Measurements from ENCODE around the gene SPINK8. TPM values are rescaled to one million over a fixed set of nuclear protein-coding genes. Genes with fewer than 3 reads are reported as not detected.
"Not testable (repeated sequence)": the region's sequence is repeated elsewhere in the genome, so short reads cannot be mapped to it uniquely, and the experiment has no call there.

The SPINK8 gene
- total RNA-seq, 2 donors from 2014 or later, result not detected

GRCh38 chr3:48338635-48339034, 5.2 kb upstream of the SPINK8 start:
- Mint-ChIP-seq H3K27ac (no peak overlapping the region), H3K36me3 (no peaks in the 10 kb centered on the region), H3K9me3 (no peaks in the 10 kb centered on the region)
- ATAC-seq, result no peak
- no peak for DNase-seq (ENCODE audit: low spot score in 2 of 2)

- not testable (repeated sequence) for H3K36me3 Mint-ChIP-seq; ATAC-seq; DNase-seq (ENCODE audit: low spot score in 2 of 2); H3K27ac Mint-ChIP-seq; H3K9me3 Mint-ChIP-seq
Measured at GRCh38 chr3:48337536-48337935, 4.1 kb upstream of the SPINK8 start.

GRCh38 chr3:48335286-48335685, 1.8 kb upstream of the SPINK8 start:
- ATAC-seq; H3K27ac Mint-ChIP-seq; DNase-seq (ENCODE audit: low spot score in 2 of 2); H3K9me3 Mint-ChIP-seq; H3K36me3 Mint-ChIP-seq: not testable (repeated sequence)

GRCh38 chr3:48334605-48335004, 1.1 kb upstream of the SPINK8 start:
- ATAC-seq, result no peak
- Mint-ChIP-seq H3K9me3 (no peaks in the 10 kb centered on the region), H3K36me3 (no peaks in the 10 kb centered on the region), H3K27ac (no peak overlapping the region)
- no peak for DNase-seq (ENCODE audit: low spot score in 2 of 2)

- not testable (repeated sequence) for H3K9me3 Mint-ChIP-seq; DNase-seq (ENCODE audit: low spot score in 2 of 2); ATAC-seq; H3K27ac Mint-ChIP-seq; H3K36me3 Mint-ChIP-seq
Measured at GRCh38 chr3:48331706-48332435, 1.6 kb downstream of the SPINK8 start.

GRCh38 chr3:48320996-48321395, 12.5 kb downstream of the SPINK8 start:
- H3K27ac Mint-ChIP-seq, result peak overlapping the region in 1 of 2 donors; percentile 51
- peaks cover 3 to 4% of the 10 kb centered on the region in 2 donors for H3K9me3 Mint-ChIP-seq
- peaks cover 3 to 9% of the 10 kb centered on the region in 2 donors for H3K36me3 Mint-ChIP-seq
- DNase-seq (ENCODE audit: low spot score in 2 of 2) (no peak), ATAC-seq (no peak)

- ATAC-seq (no peak), DNase-seq (ENCODE audit: low spot score in 2 of 2) (no peak)
- no peak overlapping the region for H3K27ac Mint-ChIP-seq
- peaks cover 7 to 10% of the 10 kb centered on the region in 2 donors for H3K36me3 Mint-ChIP-seq
- H3K9me3 Mint-ChIP-seq, result peaks cover 9 to 12% of the 10 kb centered on the region in 2 donors
Measured at GRCh38 chr3:48318713-48319468, 14.6 kb downstream of the SPINK8 start.

GRCh38 chr3:48314542-48314941, 18.9 kb downstream of the SPINK8 start:
- Mint-ChIP-seq H3K27ac (no peak overlapping the region), H3K36me3 (peaks cover 7 to 16% of the 10 kb centered on the region in 2 donors), H3K9me3 (peaks cover 9 to 12% of the 10 kb centered on the region in 2 donors)
- no peak for ATAC-seq
- no peak for DNase-seq (ENCODE audit: low spot score in 2 of 2)

- Mint-ChIP-seq H3K27ac (no peak overlapping the region), H3K36me3 (peaks cover 0 to 9% of the 10 kb centered on the region in 2 donors), H3K9me3 (no peaks in the 10 kb centered on the region)
- ATAC-seq (no peak), DNase-seq (ENCODE audit: low spot score in 2 of 2) (no peak)
Measured at GRCh38 chr3:48306860-48307530, 26.5 kb downstream of the SPINK8 start.

GRCh38 chr3:48306290-48306689, 27.2 kb downstream of the SPINK8 start:
- ATAC-seq, result no peak
- no peak overlapping the region for H3K27ac Mint-ChIP-seq

GRCh38 chr3:48305396-48305795, 28.1 kb downstream of the SPINK8 start:
- DNase-seq (ENCODE audit: low spot score in 2 of 2) (no peak), ATAC-seq (no peak)
- Mint-ChIP-seq H3K27ac (no peak overlapping the region), H3K9me3 (no peaks in the 10 kb centered on the region), H3K36me3 (peaks cover 2 to 15% of the 10 kb centered on the region in 2 donors)

More at GRCh38 chr3:48306290-48306689, 27.2 kb downstream of the SPINK8 start:
- no peak for DNase-seq (ENCODE audit: low spot score in 2 of 2)
- Mint-ChIP-seq H3K9me3 (no peaks in the 10 kb centered on the region), H3K36me3 (peaks cover 0 to 13% of the 10 kb centered on the region in 2 donors)

GRCh38 chr3:48303021-48303420, 30.4 kb downstream of the SPINK8 start:
- Mint-ChIP-seq H3K36me3 (peaks cover 9 to 27% of the 10 kb centered on the region in 2 donors), H3K9me3 (no peaks in the 10 kb centered on the region), H3K27ac (peak overlapping the region in 1 of 2 donors; percentile 87)
- no peak for ATAC-seq
- DNase-seq (ENCODE audit: low spot score in 2 of 2), result no peak

GRCh38 chr3:48301800-48302166, 31.7 kb downstream of the SPINK8 start:
- DNase-seq (ENCODE audit: low spot score in 2 of 2) (peak in 1 of 2 donors; percentile 58), ATAC-seq (peak; percentile 0 to 62)
- Mint-ChIP-seq H3K27ac (peak overlapping the region; percentile 87), H3K36me3 (peaks cover 9 to 27% of the 10 kb centered on the region in 2 donors), H3K9me3 (no peaks in the 10 kb centered on the region)

GRCh38 chr3:48301020-48301799, 32.3 kb downstream of the SPINK8 start, which contains the start of gene NME6:
TSS of gene NME6 (minus strand) at chr3:48301367.
- Mint-ChIP-seq H3K27ac (peak within 1 kb of the TSS; percentile 87 to 99), H3K36me3 (peaks cover 9 to 27% of the 10 kb centered on the region in 2 donors), H3K9me3 (no peaks in the 10 kb centered on the region)
- ATAC-seq (peak; percentile 75 to 94), DNase-seq (ENCODE audit: low spot score in 2 of 2) (peak; percentile 90 to 97)

- Mint-ChIP-seq H3K9me3 (no peaks in the 10 kb centered on the region), H3K36me3 (peaks cover 9 to 27% of the 10 kb centered on the region in 2 donors), H3K27ac (peak overlapping the region; percentile 23 to 87)
- DNase-seq (ENCODE audit: low spot score in 2 of 2) (peak; percentile 34 to 59), ATAC-seq (peak; percentile 29 to 49)
Measured at GRCh38 chr3:48299746-48300712, 33.4 kb downstream of the SPINK8 start.

Data from activated naive CD4-positive, alpha-beta T cell treated with anti-CD3 and anti-CD28 coated beads, Interleukin-2, amount 50 U/mL, for 72 hours (primary cell).